ENCODE data around the gene PEX12. TPM values are rescaled to one million over a fixed set of nuclear protein-coding genes. Genes with fewer than 3 reads are reported as not detected.
"Not testable (repeated sequence)": the region's sequence is repeated elsewhere in the genome, so short reads cannot be mapped to it uniquely, and the experiment has no call there.

Gene PEX12
- total RNA-seq, 2 donors from 2014 or later, result 3.0 to 3.4 TPM

DNA sequence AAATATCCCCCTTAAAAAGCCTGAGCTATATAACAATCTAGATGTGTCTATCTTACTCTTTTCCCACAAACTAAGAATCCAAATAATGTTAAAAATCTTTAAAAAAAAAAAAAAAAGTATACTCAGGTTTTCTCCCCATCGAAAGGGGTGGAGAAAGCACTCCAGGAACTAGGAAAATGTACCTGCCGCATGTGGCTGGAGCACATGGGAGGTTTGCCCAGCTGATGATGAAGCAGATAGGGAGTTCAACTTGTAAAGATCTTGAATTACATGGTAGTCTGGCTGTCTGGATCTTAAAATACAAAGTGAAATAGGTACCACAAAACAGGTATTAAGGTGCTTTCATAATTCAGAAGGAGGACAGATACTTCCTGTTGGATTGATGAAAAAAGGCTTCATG, 9.0 kb downstream of the PEX12 start:
- ATAC-seq, result no peak
- WGBS, 2 donors, result 45 to 61% methylated on average over 2 of the region's 2 CpGs
- Histone ChIP-seq H3K9me3 (no peaks in the 10 kb centered on the region), H3K27me3 (no peaks in the 10 kb centered on the region), H3K27ac (no peak overlapping the region), H3K4me3 (no peak overlapping the region), H3K4me1 (peaks cover 21% of the 10 kb centered on the region), H3K36me3 (replicated peaks in 1 of 2; ENCODE audit: insufficient read depth in 1 of 2, low read depth in 2 of 2) (no peaks in the 10 kb centered on the region)
- no peak for DNase-seq
- intact Hi-C loops (cut with DNase I), result no loop called here
- TF ChIP-seq, protein P1, sequence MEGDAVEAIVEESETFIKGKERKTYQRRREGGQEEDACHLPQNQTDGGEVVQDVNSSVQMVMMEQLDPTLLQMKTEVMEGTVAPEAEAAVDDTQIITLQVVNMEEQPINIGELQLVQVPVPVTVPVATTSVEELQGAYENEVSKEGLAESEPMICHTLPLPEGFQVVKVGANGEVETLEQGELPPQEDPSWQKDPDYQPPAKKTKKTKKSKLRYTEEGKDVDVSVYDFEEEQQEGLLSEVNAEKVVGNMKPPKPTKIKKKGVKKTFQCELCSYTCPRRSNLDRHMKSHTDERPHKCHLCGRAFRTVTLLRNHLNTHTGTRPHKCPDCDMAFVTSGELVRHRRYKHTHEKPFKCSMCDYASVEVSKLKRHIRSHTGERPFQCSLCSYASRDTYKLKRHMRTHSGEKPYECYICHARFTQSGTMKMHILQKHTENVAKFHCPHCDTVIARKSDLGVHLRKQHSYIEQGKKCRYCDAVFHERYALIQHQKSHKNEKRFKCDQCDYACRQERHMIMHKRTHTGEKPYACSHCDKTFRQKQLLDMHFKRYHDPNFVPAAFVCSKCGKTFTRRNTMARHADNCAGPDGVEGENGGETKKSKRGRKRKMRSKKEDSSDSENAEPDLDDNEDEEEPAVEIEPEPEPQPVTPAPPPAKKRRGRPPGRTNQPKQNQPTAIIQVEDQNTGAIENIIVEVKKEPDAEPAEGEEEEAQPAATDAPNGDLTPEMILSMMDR (IDR thresholded peaks at IDR 0.05), result no peak
- TF ChIP-seq POLR2A (IDR thresholded peaks at IDR 0.05), result no peak

DNA sequence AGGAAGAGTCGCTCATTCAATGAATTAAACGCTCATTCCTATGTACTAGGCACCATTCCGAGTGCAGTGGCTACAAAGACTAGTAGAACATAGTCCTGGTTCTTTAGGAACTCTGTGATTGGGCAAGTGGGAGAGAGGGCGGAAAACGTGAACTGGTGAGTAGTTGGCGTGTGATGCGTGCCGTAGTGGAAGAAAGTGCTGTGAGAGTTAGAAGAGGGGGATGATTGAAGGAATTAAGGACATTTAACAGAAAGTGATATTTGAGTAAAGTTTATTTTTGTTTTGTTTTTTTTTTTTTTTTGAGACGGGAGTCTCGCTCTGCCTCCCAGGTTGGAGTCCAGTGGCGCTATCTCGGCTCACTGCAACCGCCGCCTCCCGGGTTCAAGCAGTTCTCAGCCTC, 9.8 kb downstream of the PEX12 start:
- TF ChIP-seq, protein P1 (IDR thresholded peaks at IDR 0.05), result no peak
- TF ChIP-seq POLR2A (IDR thresholded peaks at IDR 0.05), result no peak
- no peaks in the 10 kb centered on the region for H3K36me3 ChIP-seq (replicated peaks in 1 of 2; ENCODE audit: insufficient read depth in 1 of 2, low read depth in 2 of 2)
- peak overlapping the region in 1 of 2 donors; percentile 35 for H3K4me3 ChIP-seq
- H3K27me3 ChIP-seq, result no peaks in the 10 kb centered on the region
- H3K4me1 ChIP-seq, result peaks cover 21% of the 10 kb centered on the region
- intact Hi-C loops (cut with DNase I), result no loop called here
- no peak for ATAC-seq
- H3K9me3 ChIP-seq, result no peaks in the 10 kb centered on the region
- DNase-seq, result peak in 3 of 4 donors; percentile 20 to 25 (median 23)
- H3K27ac ChIP-seq, result peak overlapping the region in 3 of 4 donors; percentile 56 to 82 (median 78)
- 15 to 21% methylated on average over 15 of the region's 15 CpGs for WGBS, 2 donors

- no peak overlapping the region for H3K27ac ChIP-seq
- no peaks in the 10 kb centered on the region for H3K36me3 ChIP-seq (replicated peaks in 1 of 2; ENCODE audit: insufficient read depth in 1 of 2, low read depth in 2 of 2)
- no peaks in the 10 kb centered on the region for H3K9me3 ChIP-seq
- ATAC-seq (no peak), DNase-seq (peak in 1 of 4 donors; percentile 14)
- intact Hi-C loops (cut with DNase I), result no loop called here
- H3K4me3 ChIP-seq, result no peak overlapping the region
- peaks cover 21% of the 10 kb centered on the region for H3K4me1 ChIP-seq
- no peak for TF ChIP-seq POLR2A (IDR thresholded peaks at IDR 0.05)
- 64 to 66% methylated on average over 11 of the region's 11 CpGs for WGBS, 2 donors
- H3K27me3 ChIP-seq, result no peaks in the 10 kb centered on the region
Observed at GRCh38 chr17:35566968-35567367, 11.4 kb downstream of the PEX12 start.

DNA sequence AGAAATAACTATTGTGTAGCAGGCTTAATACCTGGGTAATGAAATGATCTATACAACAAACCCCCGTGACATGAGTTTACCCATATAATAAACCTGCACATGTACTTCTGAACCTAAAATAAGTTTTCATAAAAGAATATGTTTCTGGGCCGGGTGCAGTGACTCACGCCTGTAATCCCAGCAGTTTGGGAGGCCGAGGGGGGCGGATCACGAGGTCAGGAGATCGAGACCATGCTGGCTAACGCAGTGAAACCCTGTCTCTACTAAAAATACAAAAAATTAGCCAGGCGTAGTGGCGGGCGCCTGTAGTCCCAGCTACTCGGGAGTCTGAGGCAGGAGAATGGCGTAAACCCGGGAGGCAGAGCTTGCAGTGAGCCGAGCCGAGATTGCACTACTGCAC, 15.2 kb downstream of the PEX12 start:
- H3K36me3 ChIP-seq (replicated peaks in 1 of 2; ENCODE audit: insufficient read depth in 1 of 2, low read depth in 2 of 2); H3K4me1 ChIP-seq; H3K4me3 ChIP-seq; H3K27me3 ChIP-seq; ATAC-seq; DNase-seq; intact Hi-C loops (cut with DNase I); H3K27ac ChIP-seq; H3K9me3 ChIP-seq: not testable (repeated sequence)
- 69 to 71% methylated on average over 16 of the region's 16 CpGs for whole genome bisulfite sequencing, 2 donors

DNA sequence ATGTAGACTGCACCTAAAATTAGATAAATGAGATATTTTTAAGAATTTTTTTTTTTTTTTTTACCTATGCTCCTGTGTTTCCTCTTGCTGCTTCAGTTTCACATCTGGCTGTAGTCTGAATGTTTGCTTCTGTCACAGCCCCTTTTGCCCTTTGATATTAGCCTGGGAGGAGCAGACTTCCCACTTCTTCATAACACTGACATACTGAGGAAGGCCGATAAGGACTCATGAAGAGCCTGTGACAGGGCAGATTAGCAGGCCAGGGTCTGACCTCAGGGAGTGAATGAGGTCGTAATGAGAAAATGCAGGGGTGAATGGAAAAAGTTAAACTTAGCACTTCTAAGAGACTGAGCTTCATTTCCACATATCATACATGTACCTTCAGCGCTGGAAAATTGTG, 17.7 kb downstream of the PEX12 start, which contains the start of gene SLFN14:
TSS of gene SLFN14 (minus strand) at position 117 of the 400 bp plus-strand sequence. CDS start 2,757 bp downstream, outside the sequence.
- Histone ChIP-seq H3K36me3 (replicated peaks in 1 of 2; ENCODE audit: insufficient read depth in 1 of 2, low read depth in 2 of 2) (no peaks in the 10 kb centered on the region), H3K27me3 (no peaks in the 10 kb centered on the region), H3K4me1 (no peaks in the 10 kb centered on the region), H3K27ac (no peak within 1 kb of the TSS), H3K9me3 (no peaks in the 10 kb centered on the region), H3K4me3 (no peak within 1 kb of the TSS)
- no peak for TF ChIP-seq POLR2A (IDR thresholded peaks at IDR 0.05)
- TF ChIP-seq, protein P1 (IDR thresholded peaks at IDR 0.05), result no peak
- 56 to 62% methylated on average over 3 of the region's 3 CpGs for WGBS, 2 donors
- intact Hi-C loops (cut with DNase I), result no loop called here
- DNase-seq (no peak), ATAC-seq (no peak)

DNA sequence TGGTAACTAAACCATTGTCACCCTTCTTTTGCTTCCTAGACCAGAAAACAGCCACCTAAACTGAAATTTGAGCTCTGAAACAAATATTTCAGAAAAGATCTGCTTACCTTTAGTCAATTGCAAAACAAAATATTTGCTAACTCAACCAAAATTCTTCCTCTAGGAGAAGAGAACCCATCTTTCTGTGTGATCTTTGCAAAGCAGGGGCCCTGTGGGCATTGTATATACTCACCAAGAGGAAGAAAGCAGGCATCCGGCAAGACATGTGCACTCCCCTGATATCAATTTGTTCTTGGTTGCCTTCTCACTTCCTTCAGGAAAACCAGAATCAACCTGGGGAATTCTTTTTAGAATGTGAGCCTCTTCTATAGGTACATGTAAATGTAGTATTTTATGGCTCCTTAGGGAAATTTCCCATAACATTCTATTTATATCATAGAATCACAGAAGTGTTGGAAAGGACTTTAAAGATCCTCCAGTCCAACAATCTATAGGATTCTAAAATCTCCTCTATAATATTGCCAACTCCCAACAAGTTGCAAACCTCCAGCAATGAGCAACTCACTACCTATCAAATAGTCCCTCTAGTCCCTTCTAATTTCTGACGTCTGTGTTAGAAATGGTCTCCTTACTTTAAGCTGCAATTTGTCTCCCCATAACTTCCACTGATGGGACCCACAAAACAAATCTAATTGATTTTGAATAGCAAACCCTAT, 18.7 kb downstream of the PEX12 start:
- H3K27ac ChIP-seq, result no peak overlapping the region
- H3K4me3 ChIP-seq, result no peak overlapping the region
- no peaks in the 10 kb centered on the region for H3K9me3 ChIP-seq
- WGBS, 2 donors, result 45 to 53% methylated on average over 2 of the region's 2 CpGs
- H3K4me1 ChIP-seq, result no peaks in the 10 kb centered on the region
- no peaks in the 10 kb centered on the region for H3K36me3 ChIP-seq (replicated peaks in 1 of 2; ENCODE audit: insufficient read depth in 1 of 2, low read depth in 2 of 2)
- H3K27me3 ChIP-seq, result no peaks in the 10 kb centered on the region
- TF ChIP-seq POLR2A (IDR thresholded peaks at IDR 0.05), result no peak
- TF ChIP-seq, protein P1 (IDR thresholded peaks at IDR 0.05), result no peak
- ATAC-seq (no peak), DNase-seq (no peak)
- intact Hi-C loops (cut with DNase I), result no loop called here

Measured in body of pancreas (tissue), 4 donors.